GM21825 (cell line): ENCODE measurements around the gene IBA57.

Experiments used
- ATAC-seq: cut with Tn5 transposase; IDR thresholded peaks from one replicate; pipeline ENCODE4 v1.9.1; 2021; ENCODE audit warnings: mild to moderate bottlenecking, moderate library complexity; ENCODE audit not compliant: unreplicated experiment

The IBA57 gene

DNA sequence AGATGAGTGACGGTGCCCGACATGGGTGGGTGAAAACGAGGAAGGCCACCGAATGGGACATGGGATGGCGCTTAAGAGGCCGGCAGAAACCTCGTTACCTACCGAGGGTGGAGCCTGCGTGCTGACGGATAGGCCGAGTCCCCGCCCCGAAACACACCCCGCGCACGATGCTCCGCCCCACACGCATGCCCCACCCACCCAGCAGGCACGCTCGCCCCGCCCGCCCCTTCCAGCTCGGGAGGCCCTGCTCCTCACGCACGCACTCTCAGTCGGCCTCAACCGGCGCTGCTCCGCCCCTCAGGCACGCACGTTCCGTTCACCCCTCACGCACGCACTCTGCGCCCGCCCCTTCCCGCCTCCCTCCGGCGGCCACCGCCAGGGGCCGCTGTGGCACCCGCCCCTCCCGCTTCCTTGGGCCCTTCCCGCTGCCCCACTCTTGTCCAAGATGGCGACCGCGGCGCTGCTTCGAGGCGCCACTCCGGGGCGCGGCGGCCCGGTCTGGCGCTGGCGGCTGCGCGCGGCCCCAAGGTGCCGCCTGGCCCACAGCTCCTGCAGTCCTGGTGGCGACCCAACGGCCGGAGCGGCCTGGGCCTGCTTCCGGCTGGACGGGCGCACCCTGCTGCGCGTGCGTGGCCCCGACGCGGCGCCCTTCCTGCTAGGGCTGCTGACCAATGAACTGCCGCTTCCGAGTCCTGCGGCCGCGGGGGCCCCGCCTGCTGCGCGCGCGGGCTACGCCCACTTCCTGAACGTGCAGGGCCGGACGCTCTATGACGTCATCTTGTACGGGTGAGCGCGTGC is at the start of gene IBA57:
IBA57 (plus strand) TSS at position 433 of the 798 bp plus-strand sequence; CDS start at position 446, 13 bp downstream.
- peak; percentile 82 for ATAC-seq

- no peak for ATAC-seq
These were observed 48.3 kb upstream of the IBA57 start for GRCh38 chr1:228117335-228117734.

DNA sequence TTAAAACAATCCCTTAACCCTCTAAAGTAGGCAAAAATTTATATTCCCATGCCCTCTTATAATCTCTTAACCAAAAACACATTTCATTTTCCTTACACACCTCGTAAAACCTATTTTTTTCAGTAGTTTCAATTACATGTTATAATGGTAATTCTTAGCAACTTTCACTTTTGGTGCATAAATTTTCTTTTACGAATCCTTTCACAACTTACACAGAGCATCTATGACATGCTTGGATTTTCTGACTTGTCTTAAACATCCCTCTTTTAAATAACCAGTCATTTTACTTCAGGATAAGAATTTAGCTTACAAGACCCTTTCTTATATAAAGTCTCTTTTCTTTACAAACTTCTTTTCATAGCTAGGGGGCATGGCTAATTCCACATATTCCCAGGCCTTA is 47.6 kb upstream of the IBA57 start:
- ATAC-seq = no peak

- ATAC-seq = no peak
These were observed 45.3 kb upstream of the IBA57 start for GRCh38 chr1:228120351-228120750.

DNA sequence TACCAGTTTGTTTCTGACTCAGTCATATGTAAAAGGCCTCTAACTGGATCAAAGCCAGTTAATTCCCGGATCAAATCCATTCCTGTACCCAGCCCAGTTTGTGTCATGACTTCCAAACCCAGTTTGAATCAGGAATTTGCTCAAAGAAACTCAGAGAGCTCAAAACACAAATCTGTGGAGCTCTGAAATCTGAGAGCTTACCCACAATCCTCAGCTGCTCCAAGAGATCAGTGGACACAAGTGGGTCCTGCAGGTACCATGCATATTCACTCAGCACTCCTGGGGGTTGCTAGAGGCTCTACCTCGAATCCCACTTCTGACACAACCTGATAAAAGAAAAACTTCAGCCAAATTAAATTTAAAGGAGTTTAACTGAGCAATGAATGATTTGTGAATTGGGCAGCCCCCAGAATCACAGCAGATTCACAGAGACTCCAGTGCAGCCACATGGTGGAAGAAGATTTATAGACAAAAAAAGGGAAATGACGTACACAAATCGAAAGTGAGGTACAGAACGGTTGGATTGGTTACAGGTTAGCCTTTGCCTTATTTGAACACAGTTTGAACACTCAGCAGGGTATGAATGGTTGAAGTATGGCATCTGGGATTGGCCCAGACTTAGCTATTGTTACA is 44.6 kb upstream of the IBA57 start:
- ATAC-seq = no peak

GRCh38 chr1:228122921-228123441 is 42.6 kb upstream of the IBA57 start:
- no peak for ATAC-seq

DNA sequence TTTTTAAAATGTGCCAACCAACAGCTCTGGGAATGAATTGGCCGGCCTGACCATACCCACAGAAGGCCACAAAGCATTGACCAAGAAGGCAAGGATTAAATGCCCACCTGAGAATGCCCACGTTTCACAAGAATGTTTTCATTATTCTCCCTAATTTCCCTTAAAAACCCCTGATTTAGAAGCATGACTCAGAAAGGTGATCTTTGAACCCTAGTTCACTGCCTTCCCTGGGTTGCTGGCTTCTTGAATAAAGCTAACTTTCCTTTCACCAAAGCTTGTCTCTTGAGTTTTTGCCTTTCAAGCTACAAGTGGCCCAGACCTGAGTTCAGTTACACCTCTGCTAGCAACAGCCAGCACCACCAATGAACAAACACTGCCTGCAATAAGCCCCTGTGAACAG is 42.1 kb upstream of the IBA57 start:
- no peak for ATAC-seq

GRCh38 chr1:228125185-228125584 is 40.4 kb upstream of the IBA57 start:
- no peak for ATAC-seq

DNA sequence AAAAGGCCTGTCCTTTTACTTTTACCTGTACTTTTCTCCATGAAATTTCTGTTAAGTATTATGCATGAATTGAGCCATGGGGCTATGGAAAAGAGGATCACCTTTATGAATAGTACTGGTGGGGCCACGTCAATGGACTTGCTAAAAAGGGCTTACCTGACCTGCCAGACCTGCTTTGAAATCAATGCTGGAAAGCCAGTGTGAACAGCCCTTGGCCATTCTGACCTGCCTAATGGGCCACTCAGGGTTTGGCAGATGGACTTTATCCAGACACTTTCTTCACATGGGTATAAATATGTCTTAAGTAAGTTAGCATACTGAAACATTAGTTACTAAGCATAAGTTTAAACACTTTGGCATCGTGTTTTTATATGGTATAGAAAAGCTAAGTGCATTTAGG is 33.8 kb upstream of the IBA57 start:
- ATAC-seq = no peak

GRCh38 chr1:228134591-228134990 is 31.0 kb upstream of the IBA57 start:
- no peak for ATAC-seq

DNA sequence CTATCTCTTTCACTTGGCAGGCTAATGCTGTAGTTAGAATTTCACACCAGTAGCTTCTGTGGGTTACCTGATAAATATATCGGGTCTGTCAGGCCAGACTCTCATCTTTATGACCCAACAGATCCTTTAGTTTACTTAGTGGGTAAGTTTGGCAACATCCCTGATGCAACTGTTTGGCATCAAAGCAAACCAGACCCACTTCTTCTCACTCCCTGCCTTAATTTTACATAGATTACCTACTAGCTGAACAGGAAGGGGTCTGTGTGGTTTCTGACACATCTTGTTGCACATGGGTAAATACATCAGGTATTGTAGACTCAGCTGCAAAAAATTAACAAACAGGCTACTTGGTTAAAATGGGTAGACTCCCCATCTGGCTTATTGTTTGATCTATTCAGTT is 28.7 kb upstream of the IBA57 start:
- ATAC-seq = no peak

DNA sequence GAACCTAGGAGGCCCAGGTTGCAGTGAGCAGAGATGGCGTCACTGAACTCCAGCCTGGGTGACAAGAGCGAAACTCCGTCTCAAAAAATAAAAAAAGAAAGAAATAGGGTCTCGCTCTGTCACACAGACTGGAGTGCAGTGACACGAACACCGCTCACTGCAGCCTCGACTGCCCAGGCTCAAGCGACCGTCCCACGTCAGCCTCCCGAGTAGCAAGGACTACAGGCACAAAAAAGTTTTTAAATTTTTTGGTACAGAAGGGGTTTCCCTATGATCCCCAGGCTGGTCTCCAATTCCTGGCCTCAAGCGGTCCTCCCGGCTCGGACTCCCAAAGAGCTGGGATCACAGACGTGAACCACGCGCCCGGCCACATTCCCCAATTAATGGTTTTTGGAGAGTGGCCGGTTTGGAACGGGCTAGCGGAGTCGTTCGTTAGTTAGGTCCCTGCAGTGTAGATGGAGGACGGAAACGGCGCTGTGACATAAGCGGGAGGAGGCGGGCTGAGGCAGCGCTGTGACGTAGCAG is 26.1 kb upstream of the IBA57 start:
- no peak for ATAC-seq

- peak; percentile 89 for ATAC-seq
These were observed 25.5 kb upstream of the IBA57 start, which contains the start of gene GUK1 for GRCh38 chr1:228139931-228140723. TSS of gene GUK1 (plus strand) at chr1:228140279. CDS start at chr1:228140303, 24 bp downstream.

- ATAC-seq = no peak
These were observed 24.8 kb upstream of the IBA57 start for GRCh38 chr1:228140724-228141225.

DNA sequence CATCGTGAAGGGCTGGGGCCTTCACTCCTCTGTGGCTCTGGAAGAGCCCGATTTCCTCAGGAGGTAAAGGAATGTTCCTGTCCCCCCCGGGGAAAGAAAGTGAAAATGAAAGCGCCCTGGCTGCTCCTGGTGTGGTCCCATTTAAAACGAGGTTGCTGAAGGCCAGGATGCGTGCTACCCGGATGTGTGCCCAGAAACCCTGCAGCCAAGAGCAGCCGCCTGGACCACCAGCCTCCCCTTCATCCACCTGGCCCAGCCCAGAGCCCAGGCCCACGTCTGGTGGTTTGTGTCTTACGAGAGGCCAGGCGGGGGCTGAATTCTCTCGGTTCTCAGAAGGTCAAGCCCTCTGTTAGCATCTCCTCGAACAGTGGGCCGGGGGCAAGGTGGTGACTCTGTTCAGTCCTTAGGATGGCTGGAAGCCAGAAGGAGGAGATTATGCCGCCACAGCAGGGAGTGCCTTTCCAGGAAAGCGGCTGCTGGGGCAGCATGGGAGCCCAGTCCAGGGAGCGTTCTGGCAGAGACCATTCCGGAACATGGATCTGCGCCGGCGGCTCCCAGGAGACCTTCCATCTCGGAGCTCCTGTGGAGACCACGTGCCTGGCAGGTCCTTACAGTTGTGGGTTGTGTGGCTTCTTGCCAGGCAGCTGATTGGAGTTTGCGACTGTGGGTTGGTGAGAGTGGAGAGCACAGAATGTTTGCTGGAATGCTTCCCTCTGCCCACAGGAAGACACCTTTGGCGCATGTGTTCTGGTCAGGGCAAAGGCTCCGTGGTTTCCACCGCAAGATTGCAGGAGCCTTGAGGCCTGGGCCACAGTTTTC is 24.2 kb upstream of the IBA57 start:
- no peak for ATAC-seq

DNA sequence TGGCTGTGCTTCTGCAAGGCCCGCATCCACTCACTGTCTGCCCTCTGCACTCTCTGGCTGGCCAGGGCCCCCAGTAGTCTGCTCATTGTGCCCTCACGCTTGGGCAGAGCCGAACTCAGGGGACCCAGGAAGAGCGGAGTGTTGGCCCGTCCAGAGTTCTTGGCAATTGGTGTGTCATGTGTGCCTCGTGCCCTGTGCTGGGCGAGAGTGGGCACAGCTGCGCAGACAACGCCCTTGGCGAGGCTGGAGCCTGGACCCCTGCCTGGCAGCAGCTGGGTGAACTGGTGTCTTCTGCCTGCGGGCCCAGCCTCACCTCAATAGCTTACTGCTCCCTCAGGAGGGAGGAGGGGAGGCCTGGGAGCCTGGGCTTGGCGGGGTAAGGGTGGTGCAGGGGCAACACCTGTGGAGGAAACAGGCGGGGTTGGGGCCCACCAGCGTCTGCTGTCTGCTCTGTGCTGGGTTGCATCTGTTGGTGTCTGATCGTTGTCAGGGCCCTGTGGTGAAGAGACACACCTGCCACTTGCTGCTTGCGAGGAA is 23.4 kb upstream of the IBA57 start:
- no peak for ATAC-seq

GRCh38 chr1:228142701-228143136 is 22.9 kb upstream of the IBA57 start:
- no peak for ATAC-seq

DNA sequence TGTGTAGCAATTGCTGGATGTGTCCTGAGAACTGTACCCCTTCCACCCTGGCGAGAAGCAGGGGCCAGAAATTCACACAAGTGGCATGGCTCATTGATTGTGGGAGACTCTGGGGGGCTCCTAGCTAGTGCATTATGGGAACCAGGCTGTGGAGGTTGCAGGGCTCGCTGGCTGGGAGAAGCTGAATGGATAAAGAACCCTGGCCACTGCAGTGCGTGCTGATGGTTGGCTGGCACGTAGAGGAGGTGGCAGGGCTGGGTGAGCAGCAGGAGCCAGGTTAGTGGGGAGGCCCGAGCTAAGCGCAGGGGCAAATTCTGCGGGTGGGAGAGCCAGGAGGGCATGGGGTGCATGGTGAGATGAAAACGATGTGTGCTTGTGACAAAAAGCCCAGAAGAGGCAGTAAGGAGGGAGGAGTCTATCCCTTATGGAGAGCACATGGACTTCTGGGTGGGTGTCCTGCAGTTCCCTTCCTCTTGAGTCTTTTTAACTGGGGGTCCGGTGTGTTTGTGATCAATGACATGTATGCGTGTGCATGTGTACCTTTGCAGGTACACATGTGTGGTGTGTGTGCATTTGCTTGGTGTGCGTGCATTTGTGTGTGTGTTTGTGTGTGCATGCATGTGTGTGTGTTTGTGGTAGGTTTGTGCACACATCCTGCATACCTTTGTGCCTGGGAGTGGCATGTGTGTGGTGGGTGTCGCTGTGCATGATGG is 22.0 kb upstream of the IBA57 start:
- ATAC-seq = no peak
